ENCODE measurements around the gene VPS13A. TPM values are rescaled to one million over a fixed set of nuclear protein-coding genes. Genes with fewer than 3 reads are reported as not detected.

Gene VPS13A
- total RNA-seq, 1 experiment from 2014 or later, result 31.5 TPM

DNA sequence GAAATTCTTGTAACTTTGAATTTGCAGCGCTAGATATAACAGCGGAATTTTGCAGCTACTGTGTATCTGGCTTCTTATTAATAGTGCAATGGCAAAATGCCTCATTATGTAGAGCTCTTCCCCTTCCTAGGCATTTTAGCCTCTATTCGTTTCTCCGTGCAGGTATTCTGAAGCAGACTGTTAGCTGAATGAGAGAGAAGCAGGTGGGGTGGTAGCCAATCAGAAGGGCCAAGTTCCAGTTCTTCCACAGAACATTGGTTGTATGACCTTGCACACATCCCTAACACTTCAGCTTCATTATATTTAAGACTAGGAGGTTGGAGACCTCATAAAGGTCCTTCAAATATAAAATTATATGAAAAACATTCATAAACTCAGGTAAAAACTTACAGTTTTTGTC is 1.2 kb upstream of the VPS13A start:
- ChIA-PET CTCF (interaction anchor here (1.8 to 3.2 kb wide), 2 partner anchors 9 to 40 kb away, joined by 6 to 52 read pairs; no protein-coding TSS in a partner anchor), POLR2A (no interaction called here)
- DNase-seq (ENCODE audit: low spot score) (no peak), ATAC-seq (no peak)
- peaks cover 27% of the 10 kb centered on the region for H3K4me1 Mint-ChIP-seq
- H3K9me3 Mint-ChIP-seq, result no peaks in the 10 kb centered on the region
- no peak overlapping the region for H3K27ac Mint-ChIP-seq
- TF ChIP-seq HMGA2 (CRISPR knock-in tag; IDR thresholded peaks at IDR 0.05) (no peak), FOXJ3 (CRISPR knock-in tag; IDR thresholded peaks at IDR 0.05; ENCODE audit: borderline replicate concordance) (no peak), GABPB1 (CRISPR knock-in tag; IDR thresholded peaks at IDR 0.05) (no peak), CBFB (CRISPR knock-in tag; IDR thresholded peaks at IDR 0.05; ENCODE audit: low read depth) (no peak)
- TF ChIP-seq, protein P1, sequence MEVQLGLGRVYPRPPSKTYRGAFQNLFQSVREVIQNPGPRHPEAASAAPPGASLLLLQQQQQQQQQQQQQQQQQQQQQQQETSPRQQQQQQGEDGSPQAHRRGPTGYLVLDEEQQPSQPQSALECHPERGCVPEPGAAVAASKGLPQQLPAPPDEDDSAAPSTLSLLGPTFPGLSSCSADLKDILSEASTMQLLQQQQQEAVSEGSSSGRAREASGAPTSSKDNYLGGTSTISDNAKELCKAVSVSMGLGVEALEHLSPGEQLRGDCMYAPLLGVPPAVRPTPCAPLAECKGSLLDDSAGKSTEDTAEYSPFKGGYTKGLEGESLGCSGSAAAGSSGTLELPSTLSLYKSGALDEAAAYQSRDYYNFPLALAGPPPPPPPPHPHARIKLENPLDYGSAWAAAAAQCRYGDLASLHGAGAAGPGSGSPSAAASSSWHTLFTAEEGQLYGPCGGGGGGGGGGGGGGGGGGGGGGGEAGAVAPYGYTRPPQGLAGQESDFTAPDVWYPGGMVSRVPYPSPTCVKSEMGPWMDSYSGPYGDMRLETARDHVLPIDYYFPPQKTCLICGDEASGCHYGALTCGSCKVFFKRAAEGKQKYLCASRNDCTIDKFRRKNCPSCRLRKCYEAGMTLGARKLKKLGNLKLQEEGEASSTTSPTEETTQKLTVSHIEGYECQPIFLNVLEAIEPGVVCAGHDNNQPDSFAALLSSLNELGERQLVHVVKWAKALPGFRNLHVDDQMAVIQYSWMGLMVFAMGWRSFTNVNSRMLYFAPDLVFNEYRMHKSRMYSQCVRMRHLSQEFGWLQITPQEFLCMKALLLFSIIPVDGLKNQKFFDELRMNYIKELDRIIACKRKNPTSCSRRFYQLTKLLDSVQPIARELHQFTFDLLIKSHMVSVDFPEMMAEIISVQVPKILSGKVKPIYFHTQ (CRISPR knock-in tag; IDR thresholded peaks at IDR 0.05), result no peak
- TF ChIP-seq, protein P2, sequence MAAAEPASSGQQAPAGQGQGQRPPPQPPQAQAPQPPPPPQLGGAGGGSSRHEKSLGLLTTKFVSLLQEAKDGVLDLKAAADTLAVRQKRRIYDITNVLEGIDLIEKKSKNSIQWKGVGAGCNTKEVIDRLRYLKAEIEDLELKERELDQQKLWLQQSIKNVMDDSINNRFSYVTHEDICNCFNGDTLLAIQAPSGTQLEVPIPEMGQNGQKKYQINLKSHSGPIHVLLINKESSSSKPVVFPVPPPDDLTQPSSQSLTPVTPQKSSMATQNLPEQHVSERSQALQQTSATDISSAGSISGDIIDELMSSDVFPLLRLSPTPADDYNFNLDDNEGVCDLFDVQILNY (CRISPR knock-in tag; IDR thresholded peaks at IDR 0.05), result no peak
- TF ChIP-seq, protein P3, sequence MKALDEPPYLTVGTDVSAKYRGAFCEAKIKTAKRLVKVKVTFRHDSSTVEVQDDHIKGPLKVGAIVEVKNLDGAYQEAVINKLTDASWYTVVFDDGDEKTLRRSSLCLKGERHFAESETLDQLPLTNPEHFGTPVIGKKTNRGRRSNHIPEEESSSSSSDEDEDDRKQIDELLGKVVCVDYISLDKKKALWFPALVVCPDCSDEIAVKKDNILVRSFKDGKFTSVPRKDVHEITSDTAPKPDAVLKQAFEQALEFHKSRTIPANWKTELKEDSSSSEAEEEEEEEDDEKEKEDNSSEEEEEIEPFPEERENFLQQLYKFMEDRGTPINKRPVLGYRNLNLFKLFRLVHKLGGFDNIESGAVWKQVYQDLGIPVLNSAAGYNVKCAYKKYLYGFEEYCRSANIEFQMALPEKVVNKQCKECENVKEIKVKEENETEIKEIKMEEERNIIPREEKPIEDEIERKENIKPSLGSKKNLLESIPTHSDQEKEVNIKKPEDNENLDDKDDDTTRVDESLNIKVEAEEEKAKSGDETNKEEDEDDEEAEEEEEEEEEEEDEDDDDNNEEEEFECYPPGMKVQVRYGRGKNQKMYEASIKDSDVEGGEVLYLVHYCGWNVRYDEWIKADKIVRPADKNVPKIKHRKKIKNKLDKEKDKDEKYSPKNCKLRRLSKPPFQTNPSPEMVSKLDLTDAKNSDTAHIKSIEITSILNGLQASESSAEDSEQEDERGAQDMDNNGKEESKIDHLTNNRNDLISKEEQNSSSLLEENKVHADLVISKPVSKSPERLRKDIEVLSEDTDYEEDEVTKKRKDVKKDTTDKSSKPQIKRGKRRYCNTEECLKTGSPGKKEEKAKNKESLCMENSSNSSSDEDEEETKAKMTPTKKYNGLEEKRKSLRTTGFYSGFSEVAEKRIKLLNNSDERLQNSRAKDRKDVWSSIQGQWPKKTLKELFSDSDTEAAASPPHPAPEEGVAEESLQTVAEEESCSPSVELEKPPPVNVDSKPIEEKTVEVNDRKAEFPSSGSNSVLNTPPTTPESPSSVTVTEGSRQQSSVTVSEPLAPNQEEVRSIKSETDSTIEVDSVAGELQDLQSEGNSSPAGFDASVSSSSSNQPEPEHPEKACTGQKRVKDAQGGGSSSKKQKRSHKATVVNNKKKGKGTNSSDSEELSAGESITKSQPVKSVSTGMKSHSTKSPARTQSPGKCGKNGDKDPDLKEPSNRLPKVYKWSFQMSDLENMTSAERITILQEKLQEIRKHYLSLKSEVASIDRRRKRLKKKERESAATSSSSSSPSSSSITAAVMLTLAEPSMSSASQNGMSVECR (CRISPR knock-in tag; IDR thresholded peaks at IDR 0.05; ENCODE audit: borderline replicate concordance), result no peak
- TF ChIP-seq, protein P4, sequence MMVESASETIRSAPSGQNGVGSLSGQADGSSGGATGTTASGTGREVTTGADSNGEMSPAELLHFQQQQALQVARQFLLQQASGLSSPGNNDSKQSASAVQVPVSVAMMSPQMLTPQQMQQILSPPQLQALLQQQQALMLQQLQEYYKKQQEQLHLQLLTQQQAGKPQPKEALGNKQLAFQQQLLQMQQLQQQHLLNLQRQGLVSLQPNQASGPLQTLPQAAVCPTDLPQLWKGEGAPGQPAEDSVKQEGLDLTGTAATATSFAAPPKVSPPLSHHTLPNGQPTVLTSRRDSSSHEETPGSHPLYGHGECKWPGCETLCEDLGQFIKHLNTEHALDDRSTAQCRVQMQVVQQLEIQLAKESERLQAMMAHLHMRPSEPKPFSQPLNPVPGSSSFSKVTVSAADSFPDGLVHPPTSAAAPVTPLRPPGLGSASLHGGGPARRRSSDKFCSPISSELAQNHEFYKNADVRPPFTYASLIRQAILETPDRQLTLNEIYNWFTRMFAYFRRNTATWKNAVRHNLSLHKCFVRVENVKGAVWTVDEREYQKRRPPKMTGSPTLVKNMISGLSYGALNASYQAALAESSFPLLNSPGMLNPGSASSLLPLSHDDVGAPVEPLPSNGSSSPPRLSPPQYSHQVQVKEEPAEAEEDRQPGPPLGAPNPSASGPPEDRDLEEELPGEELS (CRISPR knock-in tag; IDR thresholded peaks at IDR 0.05), result no peak
- no peaks in the 10 kb centered on the region for H3K36me3 Mint-ChIP-seq
- peaks cover 7% of the 10 kb centered on the region for H3K27me3 Mint-ChIP-seq (ENCODE audit: low read depth)
- H3K4me3 Mint-ChIP-seq, result peak overlapping the region; percentile 93; the same call in 1 of the 2 replicates

DNA sequence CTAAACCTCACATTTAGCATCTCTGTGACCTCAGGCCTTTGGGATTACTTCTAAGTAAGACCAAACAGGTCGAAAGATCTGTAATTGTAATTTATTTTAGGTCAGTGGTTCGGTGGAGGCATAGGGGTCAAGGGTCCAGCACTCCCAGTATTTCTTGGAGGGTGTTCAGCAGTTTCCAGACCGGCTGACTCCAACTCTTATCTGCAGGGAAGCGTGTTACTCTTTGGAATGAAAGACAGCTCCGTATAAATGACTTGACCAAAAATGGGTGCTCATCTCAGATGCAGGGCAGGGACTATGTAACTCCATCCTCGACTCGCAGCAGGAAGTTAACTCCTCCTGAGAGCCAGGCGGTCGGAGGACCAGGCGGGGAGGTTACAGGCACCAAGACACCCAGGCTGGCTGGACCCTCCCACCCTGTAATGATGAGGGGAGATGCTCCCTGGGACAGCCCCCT is 620 bp upstream of the VPS13A start:
- no peaks in the 10 kb centered on the region for H3K36me3 Mint-ChIP-seq
- DNase-seq (ENCODE audit: low spot score), result no peak
- no peak for TF ChIP-seq ZNF317 (CRISPR knock-in tag; IDR thresholded peaks at IDR 0.05; ENCODE audit: borderline replicate concordance, low read depth)
- TF ChIP-seq ZNF423 (CRISPR knock-in tag; IDR thresholded peaks at IDR 0.05), result peak; percentile 71; the same call in 1 of the 2 replicates
- TF ChIP-seq, protein P5, sequence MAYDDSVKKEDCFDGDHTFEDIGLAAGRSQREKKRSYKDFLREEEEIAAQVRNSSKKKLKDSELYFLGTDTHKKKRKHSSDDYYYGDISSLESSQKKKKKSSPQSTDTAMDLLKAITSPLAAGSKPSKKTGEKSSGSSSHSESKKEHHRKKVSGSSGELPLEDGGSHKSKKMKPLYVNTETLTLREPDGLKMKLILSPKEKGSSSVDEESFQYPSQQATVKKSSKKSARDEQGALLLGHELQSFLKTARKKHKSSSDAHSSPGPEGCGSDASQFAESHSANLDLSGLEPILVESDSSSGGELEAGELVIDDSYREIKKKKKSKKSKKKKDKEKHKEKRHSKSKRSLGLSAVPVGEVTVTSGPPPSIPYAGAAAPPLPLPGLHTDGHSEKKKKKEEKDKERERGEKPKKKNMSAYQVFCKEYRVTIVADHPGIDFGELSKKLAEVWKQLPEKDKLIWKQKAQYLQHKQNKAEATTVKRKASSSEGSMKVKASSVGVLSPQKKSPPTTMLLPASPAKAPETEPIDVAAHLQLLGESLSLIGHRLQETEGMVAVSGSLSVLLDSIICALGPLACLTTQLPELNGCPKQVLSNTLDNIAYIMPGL (CRISPR knock-in tag; IDR thresholded peaks at IDR 0.05), result no peak
- peaks cover 27% of the 10 kb centered on the region for H3K4me1 Mint-ChIP-seq
- H3K9me3 Mint-ChIP-seq, result no peaks in the 10 kb centered on the region
- H3K27me3 Mint-ChIP-seq (ENCODE audit: low read depth), result peaks cover 7% of the 10 kb centered on the region
- ChIA-PET POLR2A (interaction anchor here (0.9 to 1.0 kb wide), 2 partner anchors 10 to 163 kb away, joined by 3 to 4 read pairs; no protein-coding TSS in a partner anchor), CTCF (interaction anchor here (0.6 to 3.2 kb wide), 11 partner anchors 9 to 421 kb away, joined by 3 to 52 read pairs (median 4); no protein-coding TSS in a partner anchor)
- peak overlapping the region; percentile 93 for H3K4me3 Mint-ChIP-seq
- ATAC-seq, result no peak
- peak overlapping the region; percentile 87 for H3K27ac Mint-ChIP-seq

All from WTC11 (cell line).